Fibroblast of skin of abdomen (primary cell): Measurements from ENCODE around the gene STRIT1.
A peak's percentile ranks its signal among the peaks of the same experiment; 100 is the strongest.
"Not testable (repeated sequence)": the region's sequence is repeated elsewhere in the genome, so short reads cannot be mapped to it uniquely, and the experiment has no call there.

ENCODE experiments used
- DNase-seq: peaks from one replicate; pipeline ENCODE4 v3.0.0-alpha.2; 2013

STRIT1 gene

GRCh38 chr3:155262855-155263254 is 30.6 kb downstream of the STRIT1 start:
- DNase-seq = not testable (repeated sequence)

GRCh38 chr3:155262295-155262694 is 31.2 kb downstream of the STRIT1 start:
- no peak for DNase-seq

GRCh38 chr3:155254445-155254844 is 39.0 kb downstream of the STRIT1 start:
- no peak for DNase-seq

- DNase-seq = peak; percentile 76
Observed at GRCh38 chr3:155252535-155252934, 40.9 kb downstream of the STRIT1 start.

GRCh38 chr3:155252021-155252420 is 41.5 kb downstream of the STRIT1 start:
- DNase-seq = no peak

- no peak for DNase-seq
Observed at GRCh38 chr3:155248531-155249187, 44.8 kb downstream of the STRIT1 start.

- DNase-seq = no peak
Observed at GRCh38 chr3:155244699-155245098, 48.8 kb downstream of the STRIT1 start.

- DNase-seq = peak; percentile 35
Observed at GRCh38 chr3:155244216-155244615, 49.3 kb downstream of the STRIT1 start.

GRCh38 chr3:155243512-155243921 is 50.0 kb downstream of the STRIT1 start:
- no peak for DNase-seq

GRCh38 chr3:155242342-155242741 is 51.1 kb downstream of the STRIT1 start:
- peak; percentile 64 for DNase-seq

GRCh38 chr3:155241579-155241978 is 51.9 kb downstream of the STRIT1 start:
- DNase-seq = peak; percentile 92
